Loucy (cell line): ENCODE results near the gene AKNA.
A peak's percentile ranks its signal among the peaks of the same experiment; 100 is the strongest.

Source experiments
- H2AFZ ChIP-seq: fragments of 200-600 bp; sonication (generic); 2 replicates; pipeline ENCODE4 v1.6.0; 2016; ENCODE audit warnings: antibody characterized with exemption, mild to moderate bottlenecking, low read length, moderate library complexity
- H3F3A ChIP-seq: fragments of 200-600 bp; 2 replicates; pipeline ENCODE4 v1.6.0; 2016; ENCODE audit warnings: antibody characterized with exemption, low read depth, mild to moderate bottlenecking
- H3K27me3 ChIP-seq: fragments of 200-600 bp; sonication (generic); 2 replicates; pipeline ENCODE4 v1.6.1; 2014; ENCODE audit warnings: low read length, mild to moderate bottlenecking; ENCODE audit not compliant: insufficient read depth, poor library complexity, severe bottlenecking
- H3K36me3 ChIP-seq: fragments of 200-600 bp; sonication (generic); 2 replicates; pipeline ENCODE4 v1.6.1; 2016; ENCODE audit warnings: low read length; ENCODE audit not compliant: insufficient read depth
- H3K4me1 ChIP-seq: fragments of 200-600 bp; sonication (generic); 2 replicates; pipeline ENCODE4 v1.5.1; 2014; ENCODE audit warnings: low read length, mild to moderate bottlenecking; ENCODE audit not compliant: insufficient read depth, poor library complexity, severe bottlenecking
- H3K4me2 ChIP-seq: fragments of 200-600 bp; sonication (generic); 2 replicates; pipeline ENCODE4 v1.6.0; 2014; ENCODE audit warnings: antibody characterized with exemption, low read length, low read depth, mild to moderate bottlenecking; ENCODE audit not compliant: poor library complexity, severe bottlenecking
- H3K4me3 ChIP-seq: fragments of 200-600 bp; sonication (generic); 2 replicates; pipeline ENCODE4 v1.5.1; 2014; ENCODE audit warnings: low read length, mild to moderate bottlenecking, mixed read lengths; ENCODE audit not compliant: poor library complexity, severe bottlenecking
- H3K79me2 ChIP-seq: fragments of 200-600 bp; sonication (generic); 2 replicates; pipeline ENCODE4 v1.6.1; 2014; ENCODE audit warnings: low read length; ENCODE audit not compliant: insufficient read depth
- H3K9ac ChIP-seq: fragments of 200-600 bp; sonication (generic); 2 replicates; pipeline ENCODE4 v1.6.0; 2014; ENCODE audit warnings: mild to moderate bottlenecking, low read depth, low read length, moderate library complexity; ENCODE audit not compliant: poor library complexity, severe bottlenecking
- H3K9me2 ChIP-seq: fragments of 200-600 bp; sonication (generic); replicated peaks from 2 replicates; pipeline ENCODE4 v1.6.1; 2016; ENCODE audit warnings: low read depth, low read length, mixed read lengths
- H3K9me3 ChIP-seq: fragments of 200-600 bp; sonication (generic); 2 replicates; pipeline ENCODE4 v1.6.1; 2014; ENCODE audit warnings: mild to moderate bottlenecking, antibody characterized with exemption, low read length, low read depth; ENCODE audit not compliant: insufficient read depth
- H4K20me1 ChIP-seq: fragments of 200-600 bp; sonication (generic); 2 replicates; pipeline ENCODE4 v1.6.0; 2014; ENCODE audit warnings: antibody characterized with exemption, low read length, mild to moderate bottlenecking; ENCODE audit not compliant: insufficient read depth, poor library complexity, severe bottlenecking
- EZH2phosphoT487 ChIP-seq: fragments of 200-600 bp; IDR thresholded peaks from 2 replicates; pipeline ENCODE4 v1.6.1; 2018; ENCODE audit warnings: antibody characterized with exemption, mild to moderate bottlenecking, moderate library complexity, borderline replicate concordance
- TF ChIP-seq, protein P1 (sequence below): fragments of 200-600 bp; sonication (generic); conservative IDR thresholded peaks from 2 replicates; pipeline ENCODE4 v1.5.1; 2014; ENCODE audit warnings: mild to moderate bottlenecking, antibody characterized with exemption, low read length

The AKNA gene

GRCh38 chr9:114364134-114365041, 23.4 kb downstream of the AKNA start:
- Histone ChIP-seq H2AFZ (no peak overlapping the region), H3K4me3 (no peak overlapping the region), H4K20me1 (no peaks in the 10 kb centered on the region), H3K9me2 (no peaks in the 10 kb centered on the region), H3K9ac (no peak overlapping the region), H3K4me1 (peaks cover 14% of the 10 kb centered on the region), H3K36me3 (peaks cover 95% of the 10 kb centered on the region; the same call in 1 of the 2 replicates), H3K9me3 (no peaks in the 10 kb centered on the region), H3K79me2 (peaks cover 14% of the 10 kb centered on the region), H3F3A (no peaks in the 10 kb centered on the region), H3K4me2 (no peak overlapping the region), H3K27me3 (no peaks in the 10 kb centered on the region)
- TF ChIP-seq EZH2phosphoT487, result no peak
- TF ChIP-seq, protein P1, sequence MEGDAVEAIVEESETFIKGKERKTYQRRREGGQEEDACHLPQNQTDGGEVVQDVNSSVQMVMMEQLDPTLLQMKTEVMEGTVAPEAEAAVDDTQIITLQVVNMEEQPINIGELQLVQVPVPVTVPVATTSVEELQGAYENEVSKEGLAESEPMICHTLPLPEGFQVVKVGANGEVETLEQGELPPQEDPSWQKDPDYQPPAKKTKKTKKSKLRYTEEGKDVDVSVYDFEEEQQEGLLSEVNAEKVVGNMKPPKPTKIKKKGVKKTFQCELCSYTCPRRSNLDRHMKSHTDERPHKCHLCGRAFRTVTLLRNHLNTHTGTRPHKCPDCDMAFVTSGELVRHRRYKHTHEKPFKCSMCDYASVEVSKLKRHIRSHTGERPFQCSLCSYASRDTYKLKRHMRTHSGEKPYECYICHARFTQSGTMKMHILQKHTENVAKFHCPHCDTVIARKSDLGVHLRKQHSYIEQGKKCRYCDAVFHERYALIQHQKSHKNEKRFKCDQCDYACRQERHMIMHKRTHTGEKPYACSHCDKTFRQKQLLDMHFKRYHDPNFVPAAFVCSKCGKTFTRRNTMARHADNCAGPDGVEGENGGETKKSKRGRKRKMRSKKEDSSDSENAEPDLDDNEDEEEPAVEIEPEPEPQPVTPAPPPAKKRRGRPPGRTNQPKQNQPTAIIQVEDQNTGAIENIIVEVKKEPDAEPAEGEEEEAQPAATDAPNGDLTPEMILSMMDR, result no peak

GRCh38 chr9:114363424-114363823, 24.4 kb downstream of the AKNA start:
- TF ChIP-seq, protein P1, result no peak
- no peak for TF ChIP-seq EZH2phosphoT487
- Histone ChIP-seq H3K4me2 (peak overlapping the region; percentile 24), H2AFZ (no peak overlapping the region), H3F3A (no peaks in the 10 kb centered on the region), H3K27me3 (no peaks in the 10 kb centered on the region), H3K79me2 (peaks cover 6% of the 10 kb centered on the region; the same call in 1 of the 2 replicates), H3K4me1 (peaks cover 10% of the 10 kb centered on the region), H4K20me1 (no peaks in the 10 kb centered on the region), H3K9me2 (no peaks in the 10 kb centered on the region), H3K9me3 (no peaks in the 10 kb centered on the region), H3K4me3 (no peak overlapping the region), H3K36me3 (peaks cover 98% of the 10 kb centered on the region; the same call in 1 of the 2 replicates), H3K9ac (no peak overlapping the region)

GRCh38 chr9:114362394-114362793, 25.4 kb downstream of the AKNA start:
- peaks cover 10% of the 10 kb centered on the region for H3K4me1 ChIP-seq
- no peaks in the 10 kb centered on the region for H3F3A ChIP-seq
- H3K9ac ChIP-seq, result no peak overlapping the region
- no peaks in the 10 kb centered on the region for H3K79me2 ChIP-seq
- no peaks in the 10 kb centered on the region for H3K27me3 ChIP-seq
- no peak overlapping the region for H2AFZ ChIP-seq
- H4K20me1 ChIP-seq, result no peaks in the 10 kb centered on the region
- peaks cover 98% of the 10 kb centered on the region; the same call in 1 of the 2 replicates for H3K36me3 ChIP-seq
- H3K9me3 ChIP-seq, result no peaks in the 10 kb centered on the region
- H3K9me2 ChIP-seq, result no peaks in the 10 kb centered on the region
- H3K4me3 ChIP-seq, result no peak overlapping the region
- no peak for TF ChIP-seq EZH2phosphoT487
- TF ChIP-seq, protein P1, result no peak
- H3K4me2 ChIP-seq, result no peak overlapping the region
